NCI-H146 treated with DMSO at 0.1 percent for 48 hours (cell line): ENCODE results near the gene FBXO47.

Experiments used
- DNase-seq: peaks from one replicate; lab custom pipeline; 2025; ENCODE audit not compliant: unreplicated experiment; lab: John Stamatoyannopoulos, UW

The FBXO47 gene

GRCh38 chr17:38967290-38967738 is at the start of gene FBXO47:
Gene FBXO47 (minus strand): TSS chr17:38967403. CDS start chr17:38963025, 4,378 bp downstream.
- DNase-seq, result peak; percentile 8

GRCh38 chr17:39016193-39017153 is 49.3 kb upstream of the FBXO47 start:
- no peak for DNase-seq

GRCh38 chr17:39015546-39015935 is 48.3 kb upstream of the FBXO47 start:
- DNase-seq, result no peak

- DNase-seq, result no peak
These were observed 47.8 kb upstream of the FBXO47 start for GRCh38 chr17:39014795-39015545.

GRCh38 chr17:39014044-39014794 is 47.0 kb upstream of the FBXO47 start:
- no peak for DNase-seq

GRCh38 chr17:39012725-39013124 is 45.5 kb upstream of the FBXO47 start:
- DNase-seq, result no peak

GRCh38 chr17:39011907-39012468 is 44.8 kb upstream of the FBXO47 start:
- DNase-seq, result no peak

GRCh38 chr17:39009581-39010001 is 42.4 kb upstream of the FBXO47 start:
- DNase-seq, result no peak

GRCh38 chr17:39008633-39009032 is 41.4 kb upstream of the FBXO47 start:
- no peak for DNase-seq

- no peak for DNase-seq
These were observed 36.0 kb upstream of the FBXO47 start for GRCh38 chr17:39002991-39003715.

GRCh38 chr17:39001703-39002637 is 34.8 kb upstream of the FBXO47 start:
- DNase-seq, result no peak

- DNase-seq, result no peak
These were observed 32.9 kb upstream of the FBXO47 start for GRCh38 chr17:39000021-39000601.

GRCh38 chr17:38996660-38997337 is 29.6 kb upstream of the FBXO47 start:
- no peak for DNase-seq

- DNase-seq, result no peak
These were observed 26.8 kb upstream of the FBXO47 start for GRCh38 chr17:38994026-38994425.

GRCh38 chr17:38984666-38985065 is 17.5 kb upstream of the FBXO47 start:
- DNase-seq, result no peak

GRCh38 chr17:38982858-38983746 is 15.9 kb upstream of the FBXO47 start:
- DNase-seq, result peak; percentile 35

- DNase-seq, result no peak
These were observed 14.4 kb upstream of the FBXO47 start for GRCh38 chr17:38981636-38982035.
